K562 (cell line): ENCODE results near the gene ZBTB39. TPM values are rescaled to one million over a fixed set of nuclear protein-coding genes. Genes with fewer than 3 reads are reported as not detected.

Experiments used
- BCOR ChIP-seq: fragments of 450-650 bp; IDR thresholded peaks from 2 replicates; pipeline ENCODE4 v1.6.1; 2016
- BDP1 ChIP-seq: IDR thresholded peaks from 3 replicates; pipeline ENCODE4 v1.6.1; 2011; ENCODE audit not compliant: insufficient read length, insufficient read depth
- BRCA1 ChIP-seq, 2 experiments: fragments of 450-650 bp in 1 of 2; sonication (generic) in 1 of 2; formaldehyde crosslinking in 1 of 2; IDR thresholded peaks; 2 replicates each; pipeline versions ENCODE4 v1.5.0 to v1.6.1; 2017 to 2020; ENCODE audit warnings: mild to moderate bottlenecking in 1 of 2, missing genetic modification reagents in 1 of 2
- CBX5 ChIP-seq: IDR thresholded peaks from 2 replicates; pipeline ENCODE4 v1.6.1; 2014; ENCODE audit warnings: low read depth, borderline replicate concordance
- CHCHD3 ChIP-seq: fragments of 250-450 bp; sonication (Bioruptor Pico); IDR thresholded peaks from 2 replicates; pipeline ENCODE4 v2.1.2; 2022; ENCODE audit warnings: mild to moderate bottlenecking
- ELF2 ChIP-seq: fragments of 250-450 bp; sonication (Bioruptor Pico); IDR thresholded peaks from 2 replicates; pipeline ENCODE4 v1.5.0; 2021; ENCODE audit warnings: mild to moderate bottlenecking
- FOXA1 ChIP-seq: fragments of 450-650 bp; IDR thresholded peaks from 2 replicates; pipeline ENCODE4 v1.6.1; 2016; ENCODE audit warnings: mild to moderate bottlenecking, borderline replicate concordance
- KLF16 ChIP-seq: IDR thresholded peaks from 2 replicates; pipeline ENCODE4 v1.6.1; 2016; ENCODE audit warnings: antibody characterized with exemption
- KLF6 ChIP-seq: fragments of 250-450 bp; sonication (Bioruptor Pico); IDR thresholded peaks from 2 replicates; pipeline ENCODE4 v1.4.0; 2020; ENCODE audit warnings: mild to moderate bottlenecking, moderate library complexity, borderline replicate concordance
- NR2F6 ChIP-seq: fragments of 450-650 bp; formaldehyde crosslinking; IDR thresholded peaks from 2 replicates; pipeline ENCODE4 v1.4.0; 2020; ENCODE audit warnings: mild to moderate bottlenecking
- RAD51 ChIP-seq: fragments of 450-650 bp; IDR thresholded peaks from 2 replicates; pipeline ENCODE4 v1.7.1; 2016; ENCODE audit warnings: low read depth, mild to moderate bottlenecking, borderline replicate concordance
- RBM15 ChIP-seq: fragments of 200-400 bp; formaldehyde crosslinking; IDR thresholded peaks from 2 replicates; pipeline ENCODE4 v1.6.1; 2018; ENCODE audit warnings: mild to moderate bottlenecking, low read length, moderate library complexity; ENCODE audit not compliant: insufficient read depth
- RCOR1 ChIP-seq, 2 experiments: IDR thresholded peaks; 2 replicates each; pipeline ENCODE4 v1.6.1; 2012; ENCODE audit warnings: low read depth in 2 of 2, low read length in 2 of 2, borderline replicate concordance in 1 of 2, improper control_type of control experiment in 1 of 2
- SFPQ ChIP-seq: fragments of 200-400 bp; formaldehyde crosslinking; IDR thresholded peaks from 2 replicates; pipeline ENCODE4 v1.6.1; 2017; ENCODE audit warnings: mild to moderate bottlenecking, low read depth, low read length, moderate library complexity
- SMARCA5 ChIP-seq: fragments of 450-650 bp; IDR thresholded peaks from 2 replicates; pipeline ENCODE4 v1.6.1; 2016
- ZFPM2 ChIP-seq: fragments of 250-450 bp; sonication (Bioruptor Pico); IDR thresholded peaks from 2 replicates; pipeline ENCODE4 v1.5.1; 2022; ENCODE audit warnings: mild to moderate bottlenecking
- ZFX ChIP-seq: sonication (generic); formaldehyde crosslinking; IDR thresholded peaks from 2 replicates; pipeline ENCODE4 v1.8.0; 2022; ENCODE audit warnings: mild to moderate bottlenecking, missing genetic modification reagents, moderate library complexity
- ZKSCAN1 ChIP-seq: fragments of 150-350 bp; IDR thresholded peaks from 2 replicates; pipeline ENCODE4 v1.6.1; 2016; ENCODE audit warnings: low read depth, low read length
- ZNF239 ChIP-seq: fragments of 250-450 bp; sonication (Bioruptor Pico); IDR thresholded peaks from 2 replicates; pipeline ENCODE4 v1.4.0; 2020; ENCODE audit warnings: mild to moderate bottlenecking
- ZNF311 ChIP-seq: fragments of 250-450 bp; sonication (Bioruptor Pico); IDR thresholded peaks from 2 replicates; pipeline ENCODE4 v1.4.0; 2020; ENCODE audit warnings: mild to moderate bottlenecking, moderate library complexity
- ZNF395 ChIP-seq: fragments of 200-800 bp; sonication (Bioruptor generic); IDR thresholded peaks from 2 replicates; pipeline ENCODE4 v1.6.1; 2017; ENCODE audit warnings: missing genetic modification characterization, missing compliant biosample characterization
- ZNF41 ChIP-seq: fragments of 250-450 bp; sonication (Bioruptor Pico); conservative IDR thresholded peaks from 2 replicates; pipeline ENCODE4 v1.4.0; 2020; ENCODE audit warnings: mild to moderate bottlenecking
- ZNF436 ChIP-seq: fragments of 250-450, 450-650 bp; sonication (Bioruptor Pico); formaldehyde crosslinking; IDR thresholded peaks from 2 replicates; pipeline ENCODE4 v1.7.0; 2020; ENCODE audit warnings: mild to moderate bottlenecking
- ZNF445 ChIP-seq: fragments of 250-450 bp; sonication (Bioruptor Pico); IDR thresholded peaks from 2 replicates; pipeline ENCODE4 v1.4.0; 2020; ENCODE audit warnings: low read depth, mild to moderate bottlenecking, moderate library complexity
- ZNF699 ChIP-seq: fragments of 250-450 bp; sonication (Bioruptor Pico); IDR thresholded peaks from 2 replicates; pipeline ENCODE4 v1.8.0; 2021; ENCODE audit warnings: mild to moderate bottlenecking, moderate library complexity; ENCODE audit not compliant: insufficient replicate concordance
- polyA plus RNA-seq, 8 experiments: library from polyadenylated mRNA; depleted of rRNA in 4 of 8; stranded (reverse) in 5 of 8; unstranded in 3 of 8; fragments of >200 nt; fragmentation: Nextera tagmentation in 2 of 8; fragmentation: Illumina TruSeq in 1 of 8; extraction: Ambion mirVana in 2 of 8; extraction: Trizol in 1 of 8; gene quantifications; 2 replicates each; pipeline versions ENCODE4 v1.2.1 to v1.2.3, GENCODE V29; 2011 to 2014; ENCODE audit warnings: inconsistent platforms in 1 of 8, missing spikeins in 1 of 8
- total RNA-seq, 7 experiments: library from RNA; depleted of rRNA in 6 of 7; stranded (reverse); fragments of >200 nt in 6 of 7; fragmentation: Illumina TruSeq in 2 of 7; extraction: Trizol in 2 of 7; gene quantifications; 2 replicates each; pipeline versions ENCODE4 v1.2.1 to v1.2.3, GENCODE V29; 2011 to 2021; ENCODE audit warnings: low replicate concordance in 1 of 7
- TF ChIP-seq, protein P1 (sequence below): sonication (generic); formaldehyde crosslinking; IDR thresholded peaks from 2 replicates; pipeline ENCODE4 v1.9.0; 2022; ENCODE audit warnings: mild to moderate bottlenecking, missing genetic modification reagents
- TF ChIP-seq, protein P2 (sequence below): fragments of 250-450 bp; sonication (Bioruptor Pico); IDR thresholded peaks from 2 replicates; pipeline ENCODE4 v1.6.1; 2021; ENCODE audit warnings: mild to moderate bottlenecking

ZBTB39 gene
- total and polyA plus RNA-seq, 9 of the 15 experiments (the other 6 are each of a cell fraction or from before 2014, with no cell fraction given) = 3.3 to 13.3 (median 8.6) TPM

DNA sequence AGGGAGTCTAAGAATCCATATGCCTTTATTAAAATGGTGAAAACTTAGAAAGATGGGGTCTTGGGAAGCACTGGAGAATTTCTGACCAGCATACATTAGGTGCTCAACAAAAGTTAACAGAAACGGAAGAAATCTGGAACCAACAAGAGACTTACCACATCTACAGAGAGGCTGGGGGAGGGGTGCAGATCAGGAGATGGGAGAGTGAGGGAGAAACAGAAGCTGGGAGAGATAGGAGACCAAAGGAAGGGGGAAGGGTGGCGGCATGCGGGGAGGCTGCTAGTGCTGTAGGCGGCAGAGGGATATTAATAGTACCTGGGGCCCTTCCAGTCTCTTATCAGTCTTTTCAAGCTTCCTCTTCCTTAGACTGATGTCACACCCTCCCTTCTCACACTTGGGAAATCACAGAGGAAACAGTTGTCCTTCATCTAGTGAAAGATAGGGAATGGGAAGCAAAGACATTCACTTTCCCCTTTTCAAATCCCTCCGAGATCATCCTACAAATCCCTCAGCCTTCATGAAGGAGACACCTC is 18.1 kb downstream of the ZBTB39 start (continued):
- TF ChIP-seq NR2F6 (no peak), KLF16 (peak; percentile 98), CBX5 (0 out of 2 replicates have a peak, but pooled peaks have one; percentile 21), SFPQ (no peak), ZFX (CRISPR knock-in tag) (peak; percentile 16; the same call in 1 of the 2 replicates), BDP1 (no peak), RAD51 (peak; percentile 49), SMARCA5 (peak; percentile 65; the same call in 1 of the 2 replicates), ELF2 (CRISPR knock-in tag) (no peak), ZNF445 (no peak), ZFPM2 (CRISPR knock-in tag) (no peak), FOXA1 (no peak), BCOR (peak; percentile 98), ZKSCAN1 (peak; percentile 66; the same call in 1 of the 2 replicates), ZNF311 (CRISPR knock-in tag) (peak; percentile 80; the same call in 1 of the 2 replicates), ZNF41 (CRISPR knock-in tag) (no peak), ZNF239 (CRISPR knock-in tag) (peak; percentile 51; the same call in 1 of the 2 replicates), ZNF436 (CRISPR knock-in tag) (no peak), ZNF699 (no peak), RBM15 (no peak), KLF6 (CRISPR knock-in tag) (no peak), ZNF395 (CRISPR knock-in tag) (peak; percentile 86), CHCHD3 (CRISPR knock-in tag) (no peak), RCOR1 (IDR thresholded peaks at IDR 0.05; ENCODE audit: borderline replicate concordance in 1 of 2, low read depth in 2 of 2, low read length in 2 of 2) (peak; percentile 94 to 99), BRCA1 (IDR thresholded peaks at IDR 0.05) (no peak), BRCA1 (CRISPR knock-in tag; IDR thresholded peaks at IDR 0.05) (no peak)
- TF ChIP-seq, protein P1, sequence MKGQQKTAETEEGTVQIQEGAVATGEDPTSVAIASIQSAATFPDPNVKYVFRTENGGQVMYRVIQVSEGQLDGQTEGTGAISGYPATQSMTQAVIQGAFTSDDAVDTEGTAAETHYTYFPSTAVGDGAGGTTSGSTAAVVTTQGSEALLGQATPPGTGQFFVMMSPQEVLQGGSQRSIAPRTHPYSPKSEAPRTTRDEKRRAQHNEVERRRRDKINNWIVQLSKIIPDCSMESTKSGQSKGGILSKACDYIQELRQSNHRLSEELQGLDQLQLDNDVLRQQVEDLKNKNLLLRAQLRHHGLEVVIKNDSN (CRISPR knock-in tag) = no peak
- TF ChIP-seq, protein P2, sequence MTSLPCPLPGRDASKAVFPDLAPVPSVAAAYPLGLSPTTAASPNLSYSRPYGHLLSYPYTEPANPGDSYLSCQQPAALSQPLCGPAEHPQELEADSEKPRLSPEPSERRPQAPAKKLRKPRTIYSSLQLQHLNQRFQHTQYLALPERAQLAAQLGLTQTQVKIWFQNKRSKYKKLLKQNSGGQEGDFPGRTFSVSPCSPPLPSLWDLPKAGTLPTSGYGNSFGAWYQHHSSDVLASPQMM = no peak
